Tibial nerve (tissue), 4 donors: ENCODE results near the gene PXDN.

ENCODE experiments used
- EP300 ChIP-seq, 2 donors: sonication (generic); formaldehyde crosslinking; IDR thresholded peaks; one replicate each; pipeline ENCODE4 v1.6.1; 2017; ENCODE audit warnings: antibody characterized with exemption in 2 of 2, mild to moderate bottlenecking in 1 of 2
- TF ChIP-seq, protein P1 (sequence below), 5 experiments: fragments of 200-600 bp in 3 of 5; fragments of 450-650 bp in 2 of 5; sonication (generic) in 3 of 5; IDR thresholded peaks; one replicate each; pipeline ENCODE4 v1.5.1; 2016 to 2019; ENCODE audit warnings: antibody characterized with exemption in 5 of 5, mild to moderate bottlenecking in 3 of 5, moderate library complexity in 2 of 5

DNA sequence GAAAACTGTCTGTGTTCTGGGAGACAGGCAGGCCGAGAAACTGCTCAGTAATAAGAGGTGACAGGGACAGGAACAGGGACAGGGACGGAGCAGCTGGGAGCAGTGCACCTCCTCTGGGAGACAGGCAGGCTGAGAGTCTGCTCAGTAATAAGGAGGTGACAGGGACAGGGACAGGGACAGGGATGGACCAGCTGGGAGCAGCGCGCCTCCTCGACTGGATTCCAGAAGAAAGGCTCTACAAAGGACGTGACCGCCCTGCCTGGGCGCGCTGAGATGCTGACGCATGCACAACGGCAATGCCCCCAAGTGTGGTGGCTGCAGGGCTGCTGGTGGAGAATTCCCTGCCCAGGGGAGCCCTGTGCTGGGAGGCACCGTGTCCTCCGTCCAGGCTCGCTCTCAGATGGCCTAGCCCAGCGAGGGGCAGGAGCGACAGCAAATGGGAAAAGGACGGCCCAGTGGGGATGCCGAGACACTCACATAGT lies 44.2 kb upstream of the PXDN start:
- TF ChIP-seq, protein P1, sequence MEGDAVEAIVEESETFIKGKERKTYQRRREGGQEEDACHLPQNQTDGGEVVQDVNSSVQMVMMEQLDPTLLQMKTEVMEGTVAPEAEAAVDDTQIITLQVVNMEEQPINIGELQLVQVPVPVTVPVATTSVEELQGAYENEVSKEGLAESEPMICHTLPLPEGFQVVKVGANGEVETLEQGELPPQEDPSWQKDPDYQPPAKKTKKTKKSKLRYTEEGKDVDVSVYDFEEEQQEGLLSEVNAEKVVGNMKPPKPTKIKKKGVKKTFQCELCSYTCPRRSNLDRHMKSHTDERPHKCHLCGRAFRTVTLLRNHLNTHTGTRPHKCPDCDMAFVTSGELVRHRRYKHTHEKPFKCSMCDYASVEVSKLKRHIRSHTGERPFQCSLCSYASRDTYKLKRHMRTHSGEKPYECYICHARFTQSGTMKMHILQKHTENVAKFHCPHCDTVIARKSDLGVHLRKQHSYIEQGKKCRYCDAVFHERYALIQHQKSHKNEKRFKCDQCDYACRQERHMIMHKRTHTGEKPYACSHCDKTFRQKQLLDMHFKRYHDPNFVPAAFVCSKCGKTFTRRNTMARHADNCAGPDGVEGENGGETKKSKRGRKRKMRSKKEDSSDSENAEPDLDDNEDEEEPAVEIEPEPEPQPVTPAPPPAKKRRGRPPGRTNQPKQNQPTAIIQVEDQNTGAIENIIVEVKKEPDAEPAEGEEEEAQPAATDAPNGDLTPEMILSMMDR (IDR thresholded peaks at IDR 0.05): no peak
- no peak for TF ChIP-seq EP300 (IDR thresholded peaks at IDR 0.05)
